H1 (cell line): ENCODE data around the gene SRGAP2. TPM values are rescaled to one million over a fixed set of nuclear protein-coding genes. Genes with fewer than 3 reads are reported as not detected.
"Not testable (repeated sequence)": the region's sequence is repeated elsewhere in the genome, so short reads cannot be mapped to it uniquely, and the experiment has no call there.

Experiments
- CTCF ChIA-PET: fragments of 300-600 bp; sonication (Branson Sonifier 250); formaldehyde crosslinking; loops from one replicate; lab custom pipeline; 2021; ENCODE audit not compliant: partially characterized antibody; lab: Charles Lee
- POLR2A ChIA-PET: fragments of 300-600 bp; sonication (Branson Sonifier 250); formaldehyde crosslinking; loops from one replicate; lab custom pipeline; 2021; ENCODE audit warnings: inconsistent platforms; ENCODE audit not compliant: partially characterized antibody; lab: Charles Lee
- DNase-seq, 2 experiments: peaks; one replicate each; pipeline versions ENCODE4 v3.0.0 to v3.0.0-alpha.2; 2010 to 2022; ENCODE audit warnings: low spot score in 2 of 2, low read depth in 1 of 2, mixed read lengths in 1 of 2
- FAIRE-seq: peaks from 2 replicates; lab custom pipeline; 2011; peaks lifted over from hg19 to GRCh38; lab: Jason Lieb, UNC
- H2AFZ ChIP-seq: 2 replicates; pipeline ENCODE4 v1.8.1; 2012; ENCODE audit warnings: low read length, inconsistent platforms
- H2AK5ac ChIP-seq: 2 replicates; pipeline ENCODE4 v1.6.1; 2013; ENCODE audit warnings: low read depth, low read length
- H2BK120ac ChIP-seq: replicated peaks from 2 replicates; pipeline ENCODE3; 2013; ENCODE audit warnings: low read depth, low read length, inconsistent platforms
- H2BK12ac ChIP-seq: 2 replicates; pipeline ENCODE4 v1.6.1; 2013; ENCODE audit warnings: low read depth, low read length
- H2BK15ac ChIP-seq: 2 replicates; pipeline ENCODE4 v1.6.1; 2013; ENCODE audit warnings: low read length
- H2BK20ac ChIP-seq: 2 replicates; pipeline ENCODE4 v1.6.1; 2013; ENCODE audit warnings: low read length
- H2BK5ac ChIP-seq: 2 replicates; pipeline ENCODE4 v1.6.1; 2013; ENCODE audit warnings: low read depth, low read length
- H3K14ac ChIP-seq: 2 replicates; pipeline ENCODE4 v1.6.1; 2013; ENCODE audit warnings: inconsistent platforms; ENCODE audit not compliant: insufficient read length
- H3K18ac ChIP-seq: 2 replicates; pipeline ENCODE4 v1.6.1; 2013; ENCODE audit warnings: low read length; ENCODE audit errors: extremely low read depth
- H3K23ac ChIP-seq: 2 replicates; pipeline ENCODE4 v1.6.1; 2013; ENCODE audit warnings: inconsistent platforms; ENCODE audit not compliant: insufficient read length
- H3K23me2 ChIP-seq: 2 replicates; pipeline ENCODE4 v1.6.1; 2013; ENCODE audit warnings: low read depth, low read length
- H3K27ac ChIP-seq: 2 replicates; pipeline ENCODE4 v1.6.1; 2011; ENCODE audit warnings: low read depth, low read length, inconsistent platforms
- H3K27me3 ChIP-seq, 4 experiments: replicated peaks in 1 of 4; 1 replicate in 1 of 4; 2 replicates in 3 of 4; pipeline versions ENCODE4 v1.6.1 to v1.8.1; 2011 to 2013; ENCODE audit warnings: low read length in 3 of 4, mild to moderate bottlenecking in 3 of 4, inconsistent platforms in 2 of 4, mixed read lengths in 2 of 4, moderate library complexity in 1 of 4; ENCODE audit not compliant: control insufficient read depth in 3 of 4, insufficient read depth in 3 of 4; ENCODE audit errors: extremely low read depth in 1 of 4
- H3K36me3 ChIP-seq, 4 experiments: 2 replicates each; pipeline versions ENCODE4 v1.6.1 to v1.8.1; 2011 to 2013; ENCODE audit warnings: mild to moderate bottlenecking in 4 of 4, low read length in 3 of 4, moderate library complexity in 2 of 4, control low read depth in 1 of 4, inconsistent platforms in 1 of 4; ENCODE audit not compliant: insufficient read depth in 4 of 4, control insufficient read depth in 2 of 4
- H3K4ac ChIP-seq: replicated peaks from 2 replicates; pipeline ENCODE3; 2013; ENCODE audit warnings: low read length, low read depth, mixed read lengths, inconsistent platforms; ENCODE audit not compliant: insufficient read length
- H3K4me1 ChIP-seq, 4 experiments: replicated peaks in 1 of 4; 1 replicate in 1 of 4; 2 replicates in 3 of 4; pipeline versions ENCODE4 v1.6.1 to v1.8.1; 2011 to 2013; ENCODE audit warnings: low read length in 3 of 4, inconsistent platforms in 2 of 4, mixed read lengths in 1 of 4; ENCODE audit not compliant: insufficient read depth in 4 of 4, control insufficient read depth in 3 of 4
- H3K4me2 ChIP-seq, 2 experiments: 2 replicates each; pipeline versions ENCODE4 v1.6.1 to v1.8.1; 2011 to 2013; ENCODE audit warnings: low read depth in 2 of 2, low read length in 2 of 2, control low read depth in 1 of 2, inconsistent platforms in 1 of 2, mild to moderate bottlenecking in 1 of 2; ENCODE audit not compliant: insufficient read depth in 1 of 2
- H3K4me3 ChIP-seq, 4 experiments: fragments of 200-600, 300-600 bp in 1 of 4; sonication (generic), shearing (Covaris generic), sonication (Bioruptor Twin) in 1 of 4; 2 replicates each; pipeline versions ENCODE4 v1.5.1 to v1.8.1; 2011 to 2016; ENCODE audit warnings: low read length in 4 of 4, low read depth in 3 of 4, control low read depth in 2 of 4, inconsistent platforms in 2 of 4, mild to moderate bottlenecking in 2 of 4, mixed read lengths in 1 of 4, moderate library complexity in 1 of 4; ENCODE audit not compliant: insufficient read depth in 2 of 4; ENCODE audit errors: extremely low read depth in 1 of 4
- H3K56ac ChIP-seq: replicated peaks from 2 replicates; pipeline ENCODE3; 2013; ENCODE audit warnings: low read depth, mild to moderate bottlenecking, mixed read lengths, low read length, inconsistent platforms; ENCODE audit not compliant: insufficient read length
- H3K79me1 ChIP-seq: 2 replicates; pipeline ENCODE4 v1.6.1; 2013; ENCODE audit warnings: low read depth, low read length, control low read depth
- H3K79me2 ChIP-seq, 2 experiments: 2 replicates each; pipeline versions ENCODE4 v1.6.1 to v1.8.1; 2012 to 2013; ENCODE audit warnings: low read length in 2 of 2, mild to moderate bottlenecking in 2 of 2, inconsistent platforms in 1 of 2; ENCODE audit not compliant: insufficient read depth in 2 of 2, control insufficient read depth in 1 of 2
- H3K9ac ChIP-seq, 4 experiments: replicated peaks in 1 of 4; 1 replicate in 1 of 4; 2 replicates in 3 of 4; pipeline versions ENCODE4 v1.6.1 to v1.8.1; 2011 to 2013; ENCODE audit warnings: low read depth in 3 of 4, low read length in 3 of 4, control low read depth in 2 of 4, mild to moderate bottlenecking in 2 of 4, moderate library complexity in 2 of 4, inconsistent platforms in 1 of 4; ENCODE audit errors: extremely low read depth in 1 of 4
- H3K9me3 ChIP-seq, 2 experiments: 2 replicates each; pipeline versions ENCODE4 v1.6.1 to v1.8.1; 2012 to 2013; ENCODE audit warnings: mild to moderate bottlenecking in 2 of 2, moderate library complexity in 2 of 2, control low read depth in 1 of 2, inconsistent platforms in 1 of 2, low read depth in 1 of 2, low read length in 1 of 2, mixed read lengths in 1 of 2; ENCODE audit not compliant: insufficient read depth in 2 of 2
- H4K20me1 ChIP-seq, 2 experiments: replicated peaks in 1 of 2; 2 replicates each; pipeline versions ENCODE3 to v1.8.1; 2011 to 2013; ENCODE audit warnings: inconsistent platforms in 2 of 2, low read length in 2 of 2, mild to moderate bottlenecking in 1 of 2; ENCODE audit not compliant: insufficient read depth in 2 of 2, control insufficient read depth in 1 of 2
- H4K5ac ChIP-seq: 2 replicates; pipeline ENCODE4 v1.6.1; 2013; ENCODE audit warnings: low read length, low read depth, mixed read lengths, inconsistent platforms; ENCODE audit not compliant: insufficient read length
- H4K8ac ChIP-seq: 2 replicates; pipeline ENCODE4 v1.8.0; 2013; ENCODE audit warnings: mild to moderate bottlenecking, moderate library complexity, low read length, inconsistent platforms; ENCODE audit not compliant: insufficient read depth; ENCODE audit errors: extremely low read depth
- H4K91ac ChIP-seq: replicated peaks from 2 replicates; pipeline ENCODE3; 2013; ENCODE audit warnings: low read length, mixed read lengths, inconsistent platforms; ENCODE audit not compliant: insufficient read length
- WGBS, 2 experiments: shearing (Covaris generic) in 1 of 2; methylation state at CpG; one replicate each; pipeline versions ENCODE4 v1.1.6 to v1.1.7; 2013 to 2015; ENCODE audit warnings: low lambda C conversion rate in 2 of 2, mixed read lengths in 2 of 2, inconsistent platforms in 1 of 2, low coverage in 1 of 2, missing lambda C conversion rate in 1 of 2; ENCODE audit not compliant: insufficient replicate concordance in 2 of 2, insufficient coverage in 1 of 2, insufficient read length in 1 of 2; ENCODE audit errors: extremely low coverage in 1 of 2, missing lambda C conversion rate in 1 of 2; 5-methylcytosine and 5-hydroxymethylcytosine counted together
- polyA plus RNA-seq, 7 experiments: library from polyadenylated mRNA; depleted of rRNA in 3 of 7; stranded (reverse) in 5 of 7; unstranded in 2 of 7; fragments of >200 nt in 5 of 7; fragments of 200-250 nt in 2 of 7; gene quantifications; 1 replicate in 5 of 7; 2 replicates in 1 of 7; 4 replicates in 1 of 7; pipeline versions ENCODE4 v1.2.1 to v1.2.3, GENCODE V29; 2011 to 2013; ENCODE audit warnings: missing spikeins in 2 of 7, mixed read lengths in 2 of 7
- total RNA-seq: library from RNA; stranded (reverse); fragmentation: NEBNext Ultra II Directional; extraction: Animal tissue kit (Norgen Biotek cat#: 25700); gene quantifications from 2 replicates; pipeline ENCODE4 v1.2.1, GENCODE V29; 2021

Gene SRGAP2
- total and polyA plus RNA-seq, 2 of the 8 experiments (the other 6 are each of a cell fraction or from before 2014, with no cell fraction given), result 10.8 to 54.0 TPM

GRCh38 chr1:206252680-206253335 lies 49.5 kb downstream of the SRGAP2 start:
- H3K56ac ChIP-seq, H2BK5ac ChIP-seq, H2AK5ac ChIP-seq, H3K23ac ChIP-seq, H2AFZ ChIP-seq, H3K4me3 ChIP-seq, DNase-seq, H3K27ac ChIP-seq, H3K79me2 ChIP-seq, H3K18ac ChIP-seq, H2BK20ac ChIP-seq, H4K20me1 ChIP-seq, POLR2A ChIA-PET, H3K4ac ChIP-seq, H4K8ac ChIP-seq, H3K23me2 ChIP-seq, CTCF ChIA-PET, H3K9me3 ChIP-seq, FAIRE-seq, H3K4me1 ChIP-seq, H3K79me1 ChIP-seq, H2BK120ac ChIP-seq, H2BK15ac ChIP-seq, H3K4me2 ChIP-seq, H3K36me3 ChIP-seq, H4K5ac ChIP-seq, H3K14ac ChIP-seq, H3K27me3 ChIP-seq, H4K91ac ChIP-seq, H2BK12ac ChIP-seq, H3K9ac ChIP-seq: not testable (repeated sequence)
- WGBS, 2 experiments, result 88% methylated on average over 6 of the region's 8 CpGs; no CpG with 5 or more reads in 1 of the 2 experiments

Other genes with a start within 250 kb of the SRGAP2 start
- not detected in 2 replicates for gene RAB7B, start 200.1 kb upstream of the SRGAP2 start, total RNA-seq
- 0.05 and 0.06 TPM in 2 replicates for gene RAB7B, start 200.1 kb upstream of the SRGAP2 start, polyA plus RNA-seq (2011; rRNA removed)
- not detected in 2 replicates for gene CTSE, start 179.6 kb upstream of the SRGAP2 start, total RNA-seq
- gene CTSE, start 179.6 kb upstream of the SRGAP2 start, polyA plus RNA-seq (2011; rRNA removed), result 0.03 TPM in 1 of 2 replicates, not detected in the other
- not detected in 2 replicates for gene RHEX, start 150.4 kb upstream of the SRGAP2 start, total RNA-seq
- gene RHEX, start 150.4 kb upstream of the SRGAP2 start, polyA plus RNA-seq (2011; rRNA removed), result not detected in 2 replicates
- 0.42 and 0.50 TPM in 2 replicates for gene AVPR1B, start 86.2 kb upstream of the SRGAP2 start, total RNA-seq
- gene AVPR1B, start 86.2 kb upstream of the SRGAP2 start, polyA plus RNA-seq (2011; rRNA removed), result 0.29 and 0.44 TPM in 2 replicates
- 19.7 and 23.0 TPM in 2 replicates for gene FAM72A, start 702 bp upstream of the SRGAP2 start, total RNA-seq
- 7.7 and 10.7 TPM in 2 replicates for gene FAM72A, start 702 bp upstream of the SRGAP2 start, polyA plus RNA-seq (2011; rRNA removed)